Stimulated activated naive CD8-positive, alpha-beta T cell treated with anti-CD3 and anti-CD28 coated beads, Interleukin-15, amount 100 ng/mL, for 72 hours (primary cell): ENCODE results near the gene RIOK2.
"Not testable (repeated sequence)": the region's sequence is repeated elsewhere in the genome, so short reads cannot be mapped to it uniquely, and the experiment has no call there.

Source experiments
- ATAC-seq: fragments of 150-1000 bp; cut with Tn5 transposase; 2 replicates; pipeline ENCODE4 v1.10.0; 2021; ENCODE audit warnings: mild to moderate bottlenecking, moderate library complexity
- DNase-seq, 2 donors: peaks; one replicate each; pipeline ENCODE4 v3.0.0; 2021 to 2022
- H3K27ac Mint-ChIP-seq, 2 donors: one replicate each; pipeline ENCODE4 v1.8.0; 2022; ENCODE audit warnings: mild to moderate bottlenecking in 2 of 2, mixed read lengths in 2 of 2, moderate library complexity in 2 of 2
- H3K27me3 Mint-ChIP-seq: one replicate; pipeline ENCODE4 v1.8.0; 2022; ENCODE audit warnings: mixed read lengths
- H3K4me1 Mint-ChIP-seq: one replicate; pipeline ENCODE4 v1.8.0; 2022; ENCODE audit warnings: mild to moderate bottlenecking, mixed read lengths
- H3K4me3 Mint-ChIP-seq, 2 donors: one replicate each; pipeline ENCODE4 v1.8.0; 2022; ENCODE audit warnings: mild to moderate bottlenecking in 2 of 2, mixed read lengths in 2 of 2, moderate library complexity in 1 of 2
- H3K9me3 Mint-ChIP-seq, 2 donors: one replicate each; pipeline ENCODE4 v1.8.0; 2022; ENCODE audit warnings: mixed read lengths in 2 of 2

Gene RIOK2

GRCh38 chr5:97143704-97144103 lies 39.3 kb downstream of the RIOK2 start:
- DNase-seq (no peak), ATAC-seq (no peak)
- Mint-ChIP-seq H3K27ac (no peak overlapping the region), H3K27me3 (peaks cover 15% of the 10 kb centered on the region), H3K4me1 (no peaks in the 10 kb centered on the region), H3K9me3 (no peaks in the 10 kb centered on the region), H3K4me3 (no peak overlapping the region)

DNA sequence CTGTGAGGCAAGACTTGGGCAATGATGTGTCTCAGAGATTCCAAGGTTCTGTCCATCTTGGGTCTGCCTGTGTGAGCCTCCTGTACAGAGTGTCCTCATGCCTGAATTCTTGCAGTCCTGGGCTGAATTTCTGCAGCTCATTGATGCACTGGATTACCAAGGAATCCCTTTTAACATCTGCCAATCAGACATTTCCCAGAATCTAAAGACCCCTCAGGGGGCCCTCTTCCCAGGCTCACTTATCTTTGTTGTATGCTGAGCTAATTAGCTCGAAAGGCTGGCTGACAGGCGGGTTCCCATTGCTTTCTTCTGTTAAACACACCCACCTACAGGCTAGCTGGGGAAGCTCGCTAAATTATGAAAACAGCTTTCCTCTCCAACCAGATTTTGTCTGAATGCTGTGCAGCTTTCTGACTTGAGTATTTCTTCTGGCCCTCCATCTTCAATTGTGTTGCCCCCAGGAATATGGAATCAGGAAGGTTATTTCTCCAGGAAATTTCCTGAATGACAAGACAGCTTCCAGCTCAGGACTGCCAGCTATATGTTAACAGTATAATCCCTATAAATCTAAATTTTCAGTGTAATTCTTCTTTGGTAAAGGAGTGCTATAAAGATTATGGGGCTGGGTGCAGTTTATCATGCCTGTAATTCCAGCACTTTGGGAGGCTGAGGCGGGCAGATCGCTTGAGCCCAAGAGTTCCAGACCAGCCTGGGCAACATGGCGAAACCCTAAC lies 40.4 kb downstream of the RIOK2 start, which contains the start of gene LIX1:
Gene LIX1 (minus strand): TSS at position 91 of the 734 bp plus-strand sequence. CDS start 35 bp downstream, at position 56.
- DNase-seq (peak; percentile 20 to 31), ATAC-seq (peak; percentile 84)
- no peaks in the 10 kb centered on the region for H3K4me1 Mint-ChIP-seq
- H3K27me3 Mint-ChIP-seq: peaks cover 15% of the 10 kb centered on the region
- no peak within 1 kb of the TSS for H3K4me3 Mint-ChIP-seq
- no peaks in the 10 kb centered on the region for H3K9me3 Mint-ChIP-seq
- no peak within 1 kb of the TSS for H3K27ac Mint-ChIP-seq

DNA sequence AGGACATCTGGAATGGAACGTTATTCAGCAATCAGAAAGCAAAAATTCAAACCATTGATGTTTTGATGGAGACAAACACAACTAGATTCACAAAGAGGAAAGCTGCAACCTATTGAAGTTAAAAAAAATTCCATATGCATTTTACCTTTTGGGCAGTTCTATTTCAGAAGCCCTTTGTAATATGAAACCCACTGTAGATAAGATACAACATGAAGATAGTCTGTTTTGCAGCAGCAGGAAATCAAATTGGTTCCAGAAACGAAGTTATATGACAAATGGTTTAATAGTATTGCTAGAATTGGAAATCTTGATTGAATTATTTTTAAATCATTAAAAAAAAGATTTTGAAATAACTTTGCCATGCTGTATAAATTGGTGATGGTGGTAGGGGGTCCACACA lies 41.5 kb downstream of the RIOK2 start:
- Mint-ChIP-seq H3K27ac (no peak overlapping the region), H3K4me3 (no peak overlapping the region), H3K9me3 (no peaks in the 10 kb centered on the region), H3K27me3 (peaks cover 15% of the 10 kb centered on the region), H3K4me1 (no peaks in the 10 kb centered on the region)
- DNase-seq (no peak), ATAC-seq (no peak)

DNA sequence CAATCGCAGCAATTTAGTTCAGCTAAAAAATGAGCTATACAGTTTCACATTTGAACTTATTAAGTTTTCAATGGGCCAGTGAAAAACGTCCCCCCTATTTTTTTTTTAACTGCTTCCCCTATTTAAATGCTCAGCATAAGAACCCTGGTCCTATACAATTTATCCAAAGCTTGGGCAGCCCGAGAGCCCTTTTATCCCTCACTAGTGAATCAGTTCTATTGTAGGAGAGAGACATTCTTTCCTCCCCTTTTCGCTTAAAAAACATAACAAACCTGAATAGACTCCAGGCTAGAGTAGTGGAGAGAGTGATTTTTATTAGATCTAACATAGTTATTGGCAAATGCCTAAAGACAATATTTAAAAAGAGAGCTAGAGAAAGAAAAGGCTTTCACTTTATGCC lies 42.0 kb downstream of the RIOK2 start:
- ATAC-seq: no peak
- Mint-ChIP-seq H3K27me3 (peaks cover 15% of the 10 kb centered on the region), H3K27ac (no peak overlapping the region), H3K4me1 (no peaks in the 10 kb centered on the region), H3K9me3 (no peaks in the 10 kb centered on the region), H3K4me3 (no peak overlapping the region)
- no peak for DNase-seq

GRCh38 chr5:97140250-97140649 lies 42.8 kb downstream of the RIOK2 start:
- not testable (repeated sequence) for H3K4me1 Mint-ChIP-seq, H3K9me3 Mint-ChIP-seq, H3K27ac Mint-ChIP-seq, ATAC-seq, H3K4me3 Mint-ChIP-seq, DNase-seq
- peaks cover 15% of the 10 kb centered on the region for H3K27me3 Mint-ChIP-seq

DNA sequence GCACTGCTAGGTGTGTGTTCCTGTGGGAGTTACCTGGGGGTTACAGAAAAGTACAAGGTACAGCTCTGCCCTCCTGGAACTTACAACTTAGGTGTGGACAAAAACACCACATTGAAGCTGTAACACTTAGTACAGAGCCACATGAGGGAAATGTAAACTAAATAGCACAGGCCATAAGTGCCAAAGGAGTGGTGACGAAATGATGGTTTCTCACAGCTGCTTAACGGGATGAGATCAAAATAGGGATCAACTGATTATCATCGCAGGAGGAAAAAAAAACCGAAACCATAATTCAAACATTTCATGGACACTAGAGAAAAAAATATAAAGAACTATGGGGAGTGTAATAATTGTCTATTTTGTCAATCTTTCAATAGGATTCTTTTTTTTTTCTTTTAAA lies 46.6 kb downstream of the RIOK2 start:
- H3K9me3 Mint-ChIP-seq: no peaks in the 10 kb centered on the region
- peaks cover 16% of the 10 kb centered on the region for H3K27me3 Mint-ChIP-seq
- no peak overlapping the region for H3K27ac Mint-ChIP-seq
- ATAC-seq (no peak), DNase-seq (no peak)
- H3K4me3 Mint-ChIP-seq: no peak overlapping the region
- peaks cover 5% of the 10 kb centered on the region for H3K4me1 Mint-ChIP-seq

- DNase-seq (no peak), ATAC-seq (peak; percentile 75)
- H3K27me3 Mint-ChIP-seq: peaks cover 21% of the 10 kb centered on the region
- peaks cover 5% of the 10 kb centered on the region for H3K4me1 Mint-ChIP-seq
- no peak overlapping the region for H3K27ac Mint-ChIP-seq
- H3K4me3 Mint-ChIP-seq: no peak overlapping the region
- H3K9me3 Mint-ChIP-seq: no peaks in the 10 kb centered on the region
These were observed 47.2 kb downstream of the RIOK2 start for GRCh38 chr5:97135868-97136267.

DNA sequence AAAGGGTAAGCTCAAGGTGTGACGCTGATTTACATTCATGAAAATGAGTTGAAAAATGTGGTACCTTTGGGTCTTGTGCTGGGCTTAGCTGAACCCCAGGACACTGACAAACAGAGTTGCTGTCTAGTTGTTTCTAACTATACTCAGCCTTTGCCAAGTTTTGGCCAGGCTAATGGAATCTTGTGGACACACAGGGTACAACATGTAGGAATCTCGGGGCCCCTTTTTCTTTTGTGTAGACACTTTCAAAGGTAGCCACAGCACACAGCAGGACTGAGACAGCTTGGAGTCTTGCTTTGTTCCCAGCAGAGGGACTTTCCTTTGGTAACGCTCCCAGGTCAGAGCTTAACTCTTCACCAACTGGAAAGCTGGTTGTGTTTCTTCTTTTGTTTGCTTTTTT lies 48.4 kb downstream of the RIOK2 start:
- H3K27me3 Mint-ChIP-seq: peaks cover 13% of the 10 kb centered on the region
- no peak overlapping the region for H3K27ac Mint-ChIP-seq
- no peak for DNase-seq
- no peaks in the 10 kb centered on the region for H3K9me3 Mint-ChIP-seq
- H3K4me1 Mint-ChIP-seq: peaks cover 5% of the 10 kb centered on the region
- no peak overlapping the region for H3K4me3 Mint-ChIP-seq
- ATAC-seq: no peak

- DNase-seq: no peak
- Mint-ChIP-seq H3K4me3 (no peak overlapping the region), H3K4me1 (peaks cover 5% of the 10 kb centered on the region), H3K27me3 (peaks cover 18% of the 10 kb centered on the region), H3K27ac (no peak overlapping the region), H3K9me3 (no peaks in the 10 kb centered on the region)
- ATAC-seq: no peak
These were observed 49.9 kb downstream of the RIOK2 start for GRCh38 chr5:97133101-97133500.

GRCh38 chr5:97131921-97132320 lies 51.1 kb downstream of the RIOK2 start:
- Mint-ChIP-seq H3K4me1 (peaks cover 5% of the 10 kb centered on the region), H3K27ac (no peak overlapping the region), H3K4me3 (no peak overlapping the region)

GRCh38 chr5:97131139-97131710 lies 51.8 kb downstream of the RIOK2 start:
- Mint-ChIP-seq H3K4me3 (no peak overlapping the region), H3K27ac (peak overlapping the region; percentile 4 to 14), H3K4me1 (peaks cover 5% of the 10 kb centered on the region), H3K27me3 (peaks cover 18% of the 10 kb centered on the region), H3K9me3 (no peaks in the 10 kb centered on the region)
- no peak for ATAC-seq
- DNase-seq: no peak

More at GRCh38 chr5:97131921-97132320, 51.1 kb downstream of the RIOK2 start:
- Mint-ChIP-seq H3K27me3 (peaks cover 18% of the 10 kb centered on the region), H3K9me3 (no peaks in the 10 kb centered on the region)
- ATAC-seq (no peak), DNase-seq (no peak)

DNA sequence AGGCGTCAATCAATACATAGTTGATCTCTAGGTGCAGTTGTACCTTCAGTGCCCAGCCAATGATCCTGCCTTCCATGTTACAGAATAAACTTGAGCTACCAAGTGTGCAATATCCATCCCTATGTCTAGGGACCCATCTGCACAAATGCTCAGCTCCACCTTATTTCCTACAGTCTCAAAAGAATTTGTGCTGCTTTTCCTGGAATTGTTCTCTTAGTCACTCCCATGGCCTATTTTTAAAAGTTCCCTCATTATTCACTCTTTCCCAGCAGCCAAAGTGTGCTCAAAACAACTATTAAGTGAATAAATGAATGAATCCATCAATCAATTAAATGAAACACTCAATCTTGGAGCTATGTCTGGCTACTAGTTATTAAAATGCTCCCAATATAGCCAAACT lies 55.3 kb downstream of the RIOK2 start:
- DNase-seq (no peak), ATAC-seq (no peak)
- H3K27me3 Mint-ChIP-seq: peaks cover 31% of the 10 kb centered on the region
- no peak overlapping the region for H3K27ac Mint-ChIP-seq
- no peaks in the 10 kb centered on the region for H3K9me3 Mint-ChIP-seq
- no peak overlapping the region for H3K4me3 Mint-ChIP-seq
- no peaks in the 10 kb centered on the region for H3K4me1 Mint-ChIP-seq

DNA sequence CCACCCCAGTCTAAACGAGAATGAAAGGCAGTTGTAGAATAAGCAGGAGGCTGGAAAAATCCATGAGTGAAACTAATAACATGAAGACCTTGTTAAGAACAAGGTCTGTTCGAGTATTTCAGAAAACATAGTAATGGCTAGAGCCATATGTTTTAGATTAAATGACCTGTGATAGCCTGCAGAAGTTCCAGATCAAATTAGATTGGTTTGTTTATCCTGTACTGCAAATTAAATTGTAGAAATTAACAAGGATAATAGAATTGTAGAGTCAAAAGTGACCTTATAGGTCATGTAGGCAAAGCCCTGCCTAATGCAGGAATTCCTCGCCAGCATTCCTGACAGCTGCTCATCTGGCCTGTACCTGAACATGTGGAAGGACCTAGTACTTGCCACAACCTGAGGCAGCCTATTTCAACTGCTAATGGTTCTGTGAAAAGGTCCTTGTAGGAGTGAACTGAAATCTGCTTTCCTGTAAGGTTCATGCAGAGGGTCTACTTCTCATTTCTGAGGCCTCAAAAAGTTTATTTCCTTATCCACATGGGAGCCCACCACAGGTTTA lies 57.8 kb downstream of the RIOK2 start:
- no peaks in the 10 kb centered on the region for H3K9me3 Mint-ChIP-seq
- peaks cover 27% of the 10 kb centered on the region for H3K27me3 Mint-ChIP-seq
- H3K27ac Mint-ChIP-seq: no peak overlapping the region
- no peaks in the 10 kb centered on the region for H3K4me1 Mint-ChIP-seq
- no peak for ATAC-seq
- DNase-seq: no peak
- no peak overlapping the region for H3K4me3 Mint-ChIP-seq

DNA sequence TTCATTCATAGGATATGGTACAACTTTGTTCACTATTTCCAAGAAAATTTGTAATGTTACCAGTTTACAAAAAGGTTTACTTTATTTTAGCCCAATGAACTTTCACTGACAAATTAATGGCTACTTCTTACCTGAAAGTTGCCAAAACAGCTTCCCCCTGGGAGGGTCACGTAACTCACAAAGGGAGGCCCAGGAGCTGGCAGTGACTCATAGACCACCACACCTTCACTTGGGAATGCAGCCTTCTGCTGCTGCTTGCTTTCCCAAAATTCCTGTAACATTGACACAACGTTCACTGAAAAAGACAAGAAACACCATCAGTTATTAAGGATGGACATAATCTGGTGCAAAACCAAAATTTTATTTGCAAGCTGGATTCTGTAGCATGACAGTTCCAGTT lies 58.7 kb downstream of the RIOK2 start:
- DNase-seq (no peak), ATAC-seq (no peak)
- Mint-ChIP-seq H3K27ac (no peak overlapping the region), H3K9me3 (no peaks in the 10 kb centered on the region), H3K4me3 (no peak overlapping the region), H3K27me3 (peaks cover 27% of the 10 kb centered on the region), H3K4me1 (no peaks in the 10 kb centered on the region)

DNA sequence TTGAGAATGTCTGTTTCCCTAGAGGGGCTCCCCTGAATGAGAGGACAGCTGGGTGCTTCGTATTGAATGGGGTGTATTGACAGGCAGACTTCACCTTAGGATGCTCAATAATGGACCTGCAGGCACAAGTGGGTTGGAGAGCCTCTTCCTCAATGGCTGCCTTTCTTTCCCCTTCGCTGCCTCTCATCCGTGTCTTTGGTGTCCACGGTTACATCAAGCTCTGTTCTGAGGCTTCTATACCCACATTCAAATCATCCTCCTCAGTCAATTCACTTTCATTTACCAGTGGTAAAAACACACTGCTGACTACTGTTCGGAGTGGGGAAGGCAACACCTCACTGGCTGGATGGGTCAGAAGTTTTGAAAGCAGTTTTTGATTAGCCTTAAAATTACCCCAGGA lies 61.2 kb downstream of the RIOK2 start:
- Mint-ChIP-seq H3K4me1 (no peaks in the 10 kb centered on the region), H3K4me3 (no peak overlapping the region), H3K9me3 (no peaks in the 10 kb centered on the region), H3K27ac (no peak overlapping the region), H3K27me3 (peaks cover 15% of the 10 kb centered on the region)
- ATAC-seq: no peak
- no peak for DNase-seq

- Mint-ChIP-seq H3K4me3 (no peak overlapping the region), H3K9me3 (no peaks in the 10 kb centered on the region), H3K4me1 (no peaks in the 10 kb centered on the region), H3K27ac (no peak overlapping the region), H3K27me3 (peaks cover 15% of the 10 kb centered on the region)
- DNase-seq (no peak), ATAC-seq (no peak)
These were observed 62.9 kb downstream of the RIOK2 start for GRCh38 chr5:97120195-97120594.
